Fibroblast of gingiva (primary cell): ENCODE results near the gene AK6.
A peak's percentile ranks its signal among the peaks of the same experiment; 100 is the strongest.
"Not testable (repeated sequence)": the region's sequence is repeated elsewhere in the genome, so short reads cannot be mapped to it uniquely, and the experiment has no call there.

Source experiments
- DNase-seq: peaks from one replicate; pipeline ENCODE4 v3.0.0-alpha.2; 2011; ENCODE audit warnings: low read depth

AK6 gene

DNA sequence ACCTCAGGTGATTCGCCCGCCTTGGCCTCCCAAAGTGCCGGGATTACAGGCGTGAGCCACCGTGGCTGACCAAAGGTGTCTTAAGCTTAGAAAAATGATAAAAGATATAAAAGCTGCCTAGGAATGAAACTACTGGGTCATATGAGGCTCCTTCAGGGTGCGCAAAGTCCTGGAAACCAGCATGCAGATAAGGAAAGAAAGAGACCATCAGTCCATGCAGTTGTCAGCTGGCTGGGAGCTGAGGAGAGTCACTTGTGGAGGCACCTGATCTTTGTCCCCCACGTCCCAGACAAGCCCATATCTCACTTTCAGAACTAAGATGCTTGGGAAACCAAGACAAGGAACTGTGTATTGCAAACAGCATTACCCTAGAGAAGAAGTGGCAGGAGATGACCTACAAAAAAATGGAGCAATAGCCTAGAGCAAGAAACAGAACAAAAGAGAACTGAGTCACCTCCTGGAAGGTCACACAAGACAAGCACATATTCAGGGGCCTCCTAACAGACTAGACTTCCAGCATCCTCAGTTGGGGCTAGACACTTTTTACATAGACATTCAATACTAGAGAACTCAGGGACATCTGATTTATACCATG lies 33.9 kb downstream of the AK6 start:
- DNase-seq, result no peak

DNA sequence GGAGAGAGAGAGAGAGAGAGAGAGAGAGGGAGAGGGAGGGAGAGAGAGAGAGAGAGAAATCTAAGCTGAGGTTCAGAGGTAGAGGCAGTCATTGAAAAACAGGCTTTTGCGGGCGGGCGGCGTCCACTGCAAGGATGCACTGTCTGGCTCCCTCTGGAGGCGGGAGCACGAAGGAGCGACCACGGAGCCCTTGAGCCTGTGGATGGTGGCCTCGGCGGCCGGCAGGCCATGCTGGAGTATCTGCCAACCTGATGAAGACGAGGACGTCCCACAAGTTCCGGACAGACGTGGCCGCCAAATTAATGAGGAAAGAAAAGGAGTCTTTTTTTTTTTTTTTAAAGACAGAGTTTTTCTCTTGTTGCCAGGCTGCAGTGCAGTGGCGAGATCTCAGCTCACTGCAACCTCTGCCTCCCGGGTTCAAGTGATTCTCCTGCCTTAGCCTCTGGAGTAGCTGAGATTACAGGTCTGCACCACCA lies 34.5 kb downstream of the AK6 start:
- DNase-seq, result peak; percentile 81

DNA sequence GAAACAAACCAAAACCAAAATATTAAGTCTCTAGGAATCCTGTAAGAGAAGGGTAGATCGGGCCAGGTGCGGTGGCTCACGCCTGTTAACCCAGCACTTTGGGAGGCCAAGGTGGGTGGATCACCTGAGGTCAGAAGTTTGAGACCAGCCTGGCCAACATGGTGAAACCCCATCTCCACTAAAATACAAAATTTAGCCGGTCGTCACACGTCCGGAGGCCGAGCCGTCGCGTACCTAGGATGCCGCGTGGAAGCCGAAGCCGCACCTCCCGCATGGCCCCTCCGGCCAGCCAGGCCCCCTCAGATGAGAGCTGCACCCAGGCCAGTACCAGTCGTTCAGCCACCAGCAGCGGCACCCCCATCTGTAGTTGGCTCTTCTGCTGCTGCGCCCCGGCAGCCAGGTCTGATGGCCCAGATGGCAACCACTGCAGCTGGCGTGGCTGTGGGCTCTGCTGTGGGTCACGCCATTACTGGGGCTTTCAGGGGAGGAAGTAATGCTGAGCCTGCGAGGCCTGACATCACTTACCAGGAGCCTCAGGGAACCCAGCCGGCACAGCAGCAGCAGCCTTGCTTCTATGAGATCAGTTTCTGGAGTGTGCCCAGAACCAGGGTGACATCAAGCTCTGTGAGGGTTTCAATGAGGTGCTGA lies 35.5 kb downstream of the AK6 start:
- not testable (repeated sequence) for DNase-seq

DNA sequence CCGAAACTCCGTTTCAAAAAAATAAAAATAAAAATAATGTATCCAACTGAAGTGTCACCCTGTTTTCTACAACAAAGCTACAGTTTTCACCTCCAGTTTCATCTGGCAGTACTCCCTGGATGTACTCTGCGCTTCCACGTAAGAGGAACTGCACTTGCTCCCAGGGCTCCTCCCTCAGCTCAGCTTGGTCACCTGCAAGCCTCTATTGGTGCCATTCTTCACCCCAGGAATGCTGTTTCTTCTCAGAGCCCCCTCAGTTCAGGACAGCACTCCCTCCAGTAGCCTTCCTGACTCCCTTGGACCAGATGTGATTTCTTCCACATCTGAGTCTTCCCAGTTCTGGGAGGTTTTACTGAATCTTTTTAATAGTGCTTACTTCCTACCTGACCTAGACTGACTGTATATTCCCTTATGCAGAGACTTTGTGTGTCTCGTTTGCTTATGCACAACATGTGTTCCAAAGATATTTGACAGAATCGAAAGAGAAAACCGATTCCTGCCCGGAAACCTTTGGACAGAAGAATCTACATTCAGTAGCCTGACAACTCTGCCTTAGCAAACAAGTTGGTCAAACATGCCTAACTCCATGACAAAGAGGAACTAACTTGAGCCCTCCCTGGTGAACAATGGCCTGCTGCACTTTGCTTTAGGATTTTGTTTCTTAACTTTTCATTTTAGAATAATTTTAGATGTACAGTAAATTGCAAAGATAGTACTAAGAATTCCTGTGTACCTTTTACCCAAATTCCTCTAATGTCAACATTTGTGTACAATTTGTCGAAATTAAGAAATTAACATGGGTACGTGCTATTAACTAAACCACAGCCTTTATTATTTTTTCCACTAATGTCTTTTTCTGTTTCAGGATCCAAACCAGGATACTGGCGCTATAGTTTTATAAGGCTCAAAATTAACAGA lies 37.5 kb downstream of the AK6 start:
- DNase-seq, result no peak

DNA sequence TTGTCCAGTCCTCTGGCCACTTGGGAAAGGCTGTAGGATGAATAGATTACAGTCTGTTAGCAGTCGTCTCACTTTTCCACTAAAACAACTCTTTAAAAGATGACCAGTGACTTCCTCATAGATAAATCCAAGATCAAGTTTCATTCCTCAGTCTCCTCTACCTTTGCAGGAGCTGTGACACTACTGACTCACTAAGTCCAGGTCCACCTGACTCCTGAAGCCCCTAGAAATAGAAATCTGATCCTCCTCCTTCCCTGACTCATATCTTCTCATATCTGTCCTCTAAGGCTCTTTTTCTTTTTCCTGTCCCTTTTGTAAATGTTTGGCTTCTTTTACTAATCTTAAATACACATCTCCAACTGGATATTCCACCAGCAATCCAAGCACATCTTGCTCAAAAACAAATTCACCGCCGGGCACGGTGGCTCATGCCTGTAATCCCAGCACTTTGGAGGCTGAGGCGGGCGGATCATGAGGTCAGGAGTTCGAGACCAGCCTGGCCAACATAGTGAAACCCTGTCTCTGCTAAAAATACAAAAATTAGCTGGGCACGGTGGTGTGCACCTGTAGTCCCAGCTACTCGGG lies 39.3 kb downstream of the AK6 start:
- DNase-seq, result no peak

DNA sequence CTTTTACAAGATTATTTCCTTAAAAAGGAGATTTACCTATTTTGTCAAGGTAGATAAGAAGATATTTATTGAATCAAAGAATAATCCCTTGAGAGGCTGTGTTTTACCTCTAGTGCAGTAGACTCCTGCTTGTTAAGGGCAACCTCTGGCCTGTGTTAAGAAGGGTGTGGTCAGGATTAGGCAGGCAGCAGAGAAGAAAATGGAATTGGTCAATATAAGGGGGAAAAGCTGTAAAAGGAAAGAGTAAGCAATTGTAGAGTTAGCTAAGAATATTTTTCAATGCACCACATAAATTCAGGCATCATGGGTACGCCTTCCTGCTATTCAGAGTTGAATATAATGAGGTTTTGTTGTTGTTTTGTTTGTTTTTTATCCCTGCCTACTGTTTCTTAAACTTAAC lies 43.0 kb downstream of the AK6 start:
- no peak for DNase-seq

DNA sequence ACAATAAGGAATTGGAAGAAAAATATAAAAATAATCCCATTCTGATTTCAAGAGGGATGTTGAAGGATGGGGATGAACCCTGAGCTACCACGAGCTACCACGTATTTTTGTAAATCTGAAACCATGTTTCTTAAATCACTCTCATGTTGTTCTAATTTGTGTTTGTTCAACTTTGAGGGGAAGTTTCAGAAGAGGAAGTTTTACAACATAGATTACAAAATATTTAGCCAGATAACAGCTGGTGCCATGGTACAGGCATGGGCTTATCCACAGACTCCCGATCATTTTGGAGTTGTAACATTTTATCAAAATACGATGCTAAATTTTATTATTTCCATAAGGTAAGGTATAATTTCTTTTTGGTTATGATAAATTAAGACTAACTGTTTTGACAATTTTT lies 51.9 kb downstream of the AK6 start:
- DNase-seq, result no peak

DNA sequence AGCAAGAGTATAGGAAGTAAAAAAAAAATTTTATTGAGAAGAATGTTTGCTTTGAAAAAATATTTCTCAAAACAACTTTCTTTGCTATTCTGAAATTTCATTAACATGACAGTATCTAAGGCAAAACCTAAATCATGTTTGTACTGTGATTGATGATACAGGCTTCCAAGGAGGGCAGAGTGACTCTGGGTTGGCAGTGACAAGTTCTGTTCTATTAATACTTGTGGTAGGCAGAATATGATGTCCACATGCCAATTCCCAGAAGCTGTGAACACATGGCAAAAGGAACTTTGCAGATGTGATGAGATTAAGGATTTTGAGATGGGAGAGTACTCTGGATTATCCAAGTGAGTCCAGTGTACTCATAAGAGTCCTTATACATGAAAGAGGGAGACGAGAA lies 53.3 kb downstream of the AK6 start:
- no peak for DNase-seq

DNA sequence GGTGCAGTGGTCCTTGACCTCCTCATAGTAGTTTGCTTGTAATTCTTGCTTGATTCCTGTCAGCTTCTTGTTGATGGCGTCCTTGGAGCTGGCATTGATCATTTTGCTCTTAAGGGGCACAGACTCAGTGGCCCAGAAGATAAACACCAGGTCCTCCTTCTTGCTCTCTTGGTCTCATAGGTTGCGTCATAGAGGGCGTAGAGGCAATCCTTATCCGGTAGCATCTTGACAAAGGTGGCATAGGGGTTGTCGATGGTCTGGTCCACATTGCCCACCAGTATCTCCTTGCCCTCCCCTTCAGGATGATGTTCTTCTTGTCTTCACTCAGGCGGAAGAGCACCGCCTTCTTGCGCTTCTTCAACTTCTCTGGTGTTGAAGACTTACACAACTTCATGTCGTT lies 55.9 kb downstream of the AK6 start:
- no peak for DNase-seq

DNA sequence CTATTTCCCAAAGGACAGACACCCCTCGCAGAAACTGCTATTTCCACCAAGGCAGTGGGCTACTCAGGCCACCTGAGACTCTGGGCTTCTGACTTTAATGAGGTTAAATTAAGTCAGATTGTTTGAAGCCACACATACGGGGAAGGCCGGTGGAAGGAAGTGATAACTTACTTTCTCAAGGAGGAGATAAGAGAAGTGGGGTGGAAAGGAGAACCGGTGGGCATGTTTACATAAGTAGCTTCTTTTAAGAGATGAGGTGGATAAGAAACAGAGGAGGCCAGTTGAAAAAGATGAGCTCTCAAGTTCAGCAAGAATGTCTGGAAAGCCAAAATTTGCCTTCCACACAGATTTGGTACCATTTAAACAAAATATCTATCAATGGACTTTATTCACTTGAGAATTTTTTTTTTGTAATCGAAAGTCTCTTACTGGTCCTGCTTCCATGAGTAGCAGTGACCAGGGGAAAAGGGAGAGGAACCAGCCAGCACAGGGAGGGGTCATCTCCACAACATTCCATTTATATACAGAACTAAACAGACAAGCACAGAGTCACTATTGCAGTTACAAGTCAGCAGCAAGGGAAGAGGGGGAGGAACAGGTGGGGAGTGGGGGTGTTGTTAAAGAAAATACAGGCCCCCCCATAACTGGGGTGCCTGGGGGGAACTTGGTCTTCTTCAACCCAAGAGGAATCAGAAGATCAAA lies 56.7 kb downstream of the AK6 start:
- no peak for DNase-seq

DNA sequence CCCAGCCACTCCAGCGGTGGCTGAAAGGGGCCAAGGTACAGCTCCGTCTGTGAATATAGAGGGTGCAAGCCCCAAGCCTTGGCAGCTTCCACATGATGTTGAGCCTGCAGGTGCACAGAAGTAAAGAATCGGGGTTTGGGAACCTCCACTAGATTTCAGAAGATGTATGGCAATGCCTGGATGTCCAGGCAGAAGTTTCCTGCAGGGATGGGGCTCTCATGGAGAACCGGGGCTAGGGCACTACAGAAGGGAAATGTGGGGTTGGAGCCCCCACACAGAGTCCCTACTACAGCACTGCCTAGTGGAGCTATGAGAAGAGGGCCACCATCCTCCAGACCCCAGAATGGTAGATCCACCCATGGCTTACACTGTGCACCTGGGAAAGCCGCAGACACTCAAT lies 59.9 kb downstream of the AK6 start:
- DNase-seq, result no peak

DNA sequence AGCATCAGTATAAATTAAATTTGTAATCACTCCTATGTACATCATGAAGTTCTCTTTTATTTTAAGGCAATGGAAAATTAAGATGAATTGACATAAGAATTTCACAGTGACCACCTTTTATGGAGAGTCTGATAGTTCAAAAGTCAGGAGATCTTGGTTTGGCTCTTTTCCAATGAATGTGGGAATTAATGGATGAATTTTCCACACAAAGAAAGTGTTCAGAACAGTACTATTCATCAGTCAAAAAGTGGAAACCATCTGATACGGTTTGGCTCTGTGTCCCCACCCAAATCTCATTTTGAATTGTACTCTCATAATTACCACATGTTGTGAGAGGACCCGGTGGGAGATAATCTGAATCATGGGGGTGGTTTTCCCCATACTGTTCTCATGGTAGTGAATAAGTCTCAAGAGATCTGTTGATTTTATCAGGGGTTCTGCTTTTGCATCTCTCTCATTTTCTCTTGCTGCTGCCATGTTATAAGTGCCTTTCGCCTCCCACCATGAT lies 61.2 kb downstream of the AK6 start:
- no peak for DNase-seq

DNA sequence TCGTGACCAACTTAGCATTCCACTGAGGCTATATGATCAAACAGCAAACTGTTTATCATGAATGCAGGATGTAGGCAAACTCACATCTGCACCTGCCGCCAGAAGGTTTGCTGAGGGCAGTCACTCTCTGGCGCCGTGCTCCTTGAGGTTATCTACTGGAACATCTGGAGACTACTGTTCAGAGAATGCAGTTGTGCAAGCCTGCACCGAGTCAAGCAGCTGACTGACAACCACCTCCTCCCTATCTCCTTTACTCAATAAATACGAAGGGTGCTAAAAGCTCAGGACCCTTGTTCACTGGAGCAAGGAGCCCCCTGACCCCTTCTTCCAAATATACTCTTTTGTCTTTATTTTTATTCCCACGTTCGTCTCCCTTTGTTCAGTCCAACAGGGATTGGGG lies 63.8 kb downstream of the AK6 start:
- DNase-seq, result no peak
